K562 (cell line): ENCODE results near the gene NR5A2. TPM values are rescaled to one million over a fixed set of nuclear protein-coding genes. Genes with fewer than 3 reads are reported as not detected.

Experiments
- ATAC-seq: fragments of 200-7000 bp; cut with Tn5 transposase; 3 replicates; pipeline ENCODE4 v1.9.1; 2020; ENCODE audit warnings: moderate library complexity
- BruUV-seq: library from RNA; stranded (reverse); fragments of 400-500 nt; replicated peaks from 2 replicates; lab custom pipeline; 2021; lab: Mats Ljungman, UMichigan
- CTCF ChIA-PET: fragments of 300-600 bp; formaldehyde crosslinking; extraction: SDS; loops from one replicate; lab custom pipeline; 2021; ENCODE audit warnings: low intra/inter-chr PET ratio; lab: Yijun Ruan, JAX
- POLR2A ChIA-PET: fragments of 300-600, 350-650 bp; sonication (Branson Sonifier 250); formaldehyde crosslinking; extraction: SDS; loops from one replicate; lab custom pipeline; 2021; ENCODE audit warnings: antibody characterized with exemption, inconsistent platforms; lab: Yijun Ruan, JAX
- DNase-seq, 4 experiments: peaks; one replicate each; pipeline versions ENCODE4 v3.0.0 to v3.0.0-alpha.2; 2011 to 2018; ENCODE audit warnings: low spot score in 3 of 4, mixed read lengths in 3 of 4; ENCODE audit errors: extremely low read depth in 1 of 4
- FAIRE-seq: peaks from 2 replicates; lab custom pipeline; 2011; peaks lifted over from hg19 to GRCh38; lab: Jason Lieb, UNC
- H2AFZ ChIP-seq: 2 replicates; pipeline ENCODE4 v1.6.0; 2011; ENCODE audit warnings: low read depth, low read length, control low read depth, inconsistent platforms
- H3K27ac ChIP-seq: fragments of 200-600 bp; 3 replicates; pipeline ENCODE4 v1.8.0; 2011; ENCODE audit warnings: low read depth, mild to moderate bottlenecking, control low read depth, inconsistent platforms, low read length, moderate library complexity, mixed read lengths; ENCODE audit errors: extremely low read depth
- H3K27me3 ChIP-seq, 2 experiments: fragments of 300-600 bp in 1 of 2; 2 replicates in 1 of 2; 3 replicates in 1 of 2; pipeline versions ENCODE4 v1.6.0 to v1.8.0; 2011; ENCODE audit warnings: inconsistent platforms in 2 of 2, low read length in 2 of 2, mild to moderate bottlenecking in 1 of 2, mixed read lengths in 1 of 2, moderate library complexity in 1 of 2; ENCODE audit not compliant: control insufficient read depth in 2 of 2, insufficient read depth in 2 of 2
- H3K36me3 ChIP-seq: fragments of 300-600 bp; 3 replicates; pipeline ENCODE4 v1.8.0; 2011; ENCODE audit warnings: mild to moderate bottlenecking, low read length, inconsistent platforms; ENCODE audit not compliant: control insufficient read depth, insufficient read depth
- H3K4me1 ChIP-seq, 2 experiments: fragments of 200-600 bp in 1 of 2; replicated peaks in 1 of 2; 2 replicates in 1 of 2; 3 replicates in 1 of 2; pipeline versions ENCODE4 v1.5.1 to v1.8.0; 2011; ENCODE audit warnings: inconsistent platforms in 2 of 2, low read length in 2 of 2, mild to moderate bottlenecking in 1 of 2, mixed read lengths in 1 of 2, moderate library complexity in 1 of 2; ENCODE audit not compliant: control insufficient read depth in 2 of 2, insufficient read depth in 2 of 2
- H3K4me2 ChIP-seq: 2 replicates; pipeline ENCODE4 v1.6.1; 2011; ENCODE audit warnings: low read length, control low read depth, inconsistent platforms, mixed read lengths; ENCODE audit not compliant: insufficient read depth
- H3K4me3 ChIP-seq: fragments of 200-600 bp; sonication (generic), shearing (Covaris generic); 2 replicates; pipeline ENCODE4 v1.5.1; 2016; ENCODE audit warnings: control low read depth, inconsistent platforms
- H3K79me2 ChIP-seq: fragments of 200-600 bp; 3 replicates; pipeline ENCODE4 v1.8.0; 2011; ENCODE audit warnings: low read length, inconsistent platforms; ENCODE audit not compliant: control insufficient read depth, insufficient read depth
- H3K9ac ChIP-seq, 2 experiments: 2 replicates each; pipeline versions ENCODE4 v1.6.0 to v1.6.1; 2011; ENCODE audit warnings: low read depth in 2 of 2, low read length in 2 of 2, control low read depth in 1 of 2, inconsistent platforms in 1 of 2, mild to moderate bottlenecking in 1 of 2, mixed read lengths in 1 of 2; ENCODE audit not compliant: insufficient read depth in 1 of 2
- H3K9me1 ChIP-seq: one replicate; pipeline ENCODE4 v1.6.0; 2011; ENCODE audit warnings: inconsistent platforms, mild to moderate bottlenecking, low read length, moderate library complexity; ENCODE audit not compliant: control insufficient read depth, insufficient read depth
- H3K9me3 ChIP-seq: replicated peaks from 2 replicates; pipeline ENCODE4 v1.5.1; 2011; ENCODE audit warnings: low read depth, low read length, inconsistent platforms; ENCODE audit not compliant: control insufficient read depth, insufficient read depth
- H4K20me1 ChIP-seq: replicated peaks from 2 replicates; pipeline ENCODE4 v1.6.1; 2011; ENCODE audit warnings: low read length, inconsistent platforms, mixed read lengths; ENCODE audit not compliant: control insufficient read depth, insufficient read depth
- CCNT2 ChIP-seq: IDR thresholded peaks from 2 replicates; pipeline ENCODE4 v1.6.1; 2011; ENCODE audit warnings: borderline replicate concordance, low read depth, mild to moderate bottlenecking, moderate library complexity, mixed read lengths, low read length; ENCODE audit not compliant: insufficient read length; ENCODE audit errors: extremely low read depth
- DMBX1 ChIP-seq: fragments of 250-450 bp; sonication (Bioruptor Pico); IDR thresholded peaks from 2 replicates; pipeline ENCODE4 v1.8.0; 2022; ENCODE audit warnings: inconsistent platforms, mild to moderate bottlenecking, moderate library complexity, borderline replicate concordance
- FOS ChIP-seq: IDR thresholded peaks from 3 replicates; pipeline ENCODE4 v1.6.1; 2011; ENCODE audit not compliant: insufficient read length; ENCODE audit errors: extremely low read depth
- KLF1 ChIP-seq: fragments of 450-650 bp; IDR thresholded peaks from 2 replicates; pipeline ENCODE4 v1.6.1; 2016; ENCODE audit warnings: missing genetic modification characterization, missing compliant biosample characterization
- MED1 ChIP-seq: sonication (generic); formaldehyde crosslinking; IDR thresholded peaks from 2 replicates; pipeline ENCODE4 v1.8.1; 2023; ENCODE audit warnings: missing genetic modification reagents, borderline replicate concordance
- NCOA6 ChIP-seq: fragments of 450-650 bp; IDR thresholded peaks from 2 replicates; pipeline ENCODE4 v1.6.1; 2017; ENCODE audit warnings: mild to moderate bottlenecking
- NFYB ChIP-seq: IDR thresholded peaks from 2 replicates; pipeline ENCODE4 v1.6.1; 2011; ENCODE audit warnings: mild to moderate bottlenecking, moderate library complexity; ENCODE audit not compliant: insufficient read length; ENCODE audit errors: extremely low read depth
- PYGO2 ChIP-seq: fragments of 450-650 bp; IDR thresholded peaks from 2 replicates; pipeline ENCODE4 v1.6.1; 2016; ENCODE audit warnings: mild to moderate bottlenecking, missing genetic modification characterization, moderate library complexity, missing compliant biosample characterization
- SREBF2 ChIP-seq: sonication (generic); formaldehyde crosslinking; IDR thresholded peaks from 2 replicates; pipeline ENCODE4 v1.4.0; 2020; ENCODE audit warnings: mild to moderate bottlenecking, missing genetic modification reagents
- WGBS: fragments of 100-300 bp; shearing (Covaris generic); methylation state at CpG from one replicate; pipeline ENCODE4 v1.1.6; 2016; ENCODE audit warnings: low coverage, mixed read lengths; ENCODE audit not compliant: insufficient coverage; ENCODE audit errors: missing lambda C conversion rate; 5-methylcytosine and 5-hydroxymethylcytosine counted together
- in situ Hi-C: fragments of 300-500 bp; cut with MboI; formaldehyde crosslinking; loops from 4 replicates; pipeline ENCODE4 v1.15.0; 2018; ENCODE audit warnings: inconsistent platforms, mixed read lengths
- intact Hi-C: fragments of 100-400 bp; cut with micrococcal nuclease; formaldehyde crosslinking; loops from 2 replicates; pipeline ENCODE4 v1.14.2; 2022
- polyA plus RNA-seq, 8 experiments: library from polyadenylated mRNA; depleted of rRNA in 4 of 8; stranded (reverse) in 5 of 8; unstranded in 3 of 8; fragments of >200 nt; fragmentation: Nextera tagmentation in 2 of 8; fragmentation: Illumina TruSeq in 1 of 8; extraction: Ambion mirVana in 2 of 8; extraction: Trizol in 1 of 8; gene quantifications; 2 replicates each; pipeline versions ENCODE4 v1.2.1 to v1.2.3, GENCODE V29; 2011 to 2014; ENCODE audit warnings: inconsistent platforms in 1 of 8, missing spikeins in 1 of 8
- total RNA-seq, 7 experiments: library from RNA; depleted of rRNA in 6 of 7; stranded (reverse); fragments of >200 nt in 6 of 7; fragmentation: Illumina TruSeq in 2 of 7; extraction: Trizol in 2 of 7; gene quantifications; 2 replicates each; pipeline versions ENCODE4 v1.2.1 to v1.2.3, GENCODE V29; 2011 to 2021; ENCODE audit warnings: low replicate concordance in 1 of 7
- TF ChIP-seq, protein P1 (sequence below): sonication (generic); formaldehyde crosslinking; IDR thresholded peaks from 2 replicates; pipeline ENCODE4 v1.8.0; 2023; ENCODE audit warnings: mild to moderate bottlenecking, missing genetic modification reagents
- TF ChIP-seq, protein P2 (sequence below): fragments of 450-650 bp; IDR thresholded peaks from 2 replicates; pipeline ENCODE4 v1.6.1; 2016; ENCODE audit warnings: low read depth
- TF ChIP-seq, protein P3 (sequence below): fragments of 450-650 bp; IDR thresholded peaks from 2 replicates; pipeline ENCODE4 v1.6.1; 2017; ENCODE audit warnings: mild to moderate bottlenecking, moderate library complexity

The NR5A2 gene
- total and polyA plus RNA-seq, 9 of the 15 experiments (the other 6 are each of a cell fraction or from before 2014, with no cell fraction given), result 0.13 to 0.40 (median 0.29) TPM

DNA sequence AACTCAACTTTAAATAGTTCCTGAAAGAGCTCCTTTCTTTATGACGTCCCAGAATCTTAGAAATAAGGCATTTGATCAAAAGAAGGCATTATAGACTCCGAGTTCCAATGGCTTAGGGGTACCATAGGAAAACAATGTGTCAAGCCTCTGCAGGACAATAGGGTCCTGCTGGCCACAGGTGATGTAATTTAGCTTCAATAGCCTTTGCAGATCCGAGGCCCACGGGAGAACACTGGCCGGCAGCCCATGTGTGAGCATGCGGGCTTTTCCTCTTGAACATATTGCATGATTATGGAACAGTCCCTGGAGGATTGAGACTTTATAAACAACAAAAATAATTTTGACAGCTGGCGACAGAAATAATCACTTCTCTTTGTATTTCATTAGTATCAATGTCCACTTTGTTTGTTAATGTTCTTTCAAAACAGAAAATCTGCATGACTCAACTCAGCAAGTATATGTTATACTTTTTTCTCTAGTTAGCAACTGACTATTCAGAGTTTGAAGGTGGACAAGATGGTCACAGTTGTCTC lies 49.0 kb upstream of the NR5A2 start:
- Histone ChIP-seq H3K79me2 (no peaks in the 10 kb centered on the region), H3K9me3 (no peaks in the 10 kb centered on the region), H3K4me1 (no peaks in the 10 kb centered on the region), H3K9me1 (no peaks in the 10 kb centered on the region), H3K36me3 (no peaks in the 10 kb centered on the region), H3K4me3 (no peak overlapping the region), H3K27me3 (no peaks in the 10 kb centered on the region; a peak in 2 of 5 replicates), H3K27ac (no peak overlapping the region), H3K9ac (no peak overlapping the region), H2AFZ (no peak overlapping the region), H3K4me2 (no peak overlapping the region), H4K20me1 (no peaks in the 10 kb centered on the region; the same call in 1 of the 2 replicates)
- intact Hi-C loops, result no loop called here
- POLR2A ChIA-PET, result interaction anchor here (0.7 to 0.8 kb wide), 2 partner anchors 19 to 203 kb away, joined by 3 read pairs; no protein-coding TSS in a partner anchor
- under 1% methylated on average over 7 of the region's 7 CpGs for WGBS
- in situ Hi-C loops, result no loop called here
- CTCF ChIA-PET, result no interaction called here
- no peak for FAIRE-seq
- peak; percentile 36; the same call in 1 of the 3 replicates for ATAC-seq
- no peak for DNase-seq
- BruUV-seq, result no TSS peak
- TF ChIP-seq NCOA6, result no peak
- TF ChIP-seq PYGO2, result no peak
- TF ChIP-seq, protein P1, sequence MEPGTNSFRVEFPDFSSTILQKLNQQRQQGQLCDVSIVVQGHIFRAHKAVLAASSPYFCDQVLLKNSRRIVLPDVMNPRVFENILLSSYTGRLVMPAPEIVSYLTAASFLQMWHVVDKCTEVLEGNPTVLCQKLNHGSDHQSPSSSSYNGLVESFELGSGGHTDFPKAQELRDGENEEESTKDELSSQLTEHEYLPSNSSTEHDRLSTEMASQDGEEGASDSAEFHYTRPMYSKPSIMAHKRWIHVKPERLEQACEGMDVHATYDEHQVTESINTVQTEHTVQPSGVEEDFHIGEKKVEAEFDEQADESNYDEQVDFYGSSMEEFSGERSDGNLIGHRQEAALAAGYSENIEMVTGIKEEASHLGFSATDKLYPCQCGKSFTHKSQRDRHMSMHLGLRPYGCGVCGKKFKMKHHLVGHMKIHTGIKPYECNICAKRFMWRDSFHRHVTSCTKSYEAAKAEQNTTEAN (CRISPR knock-in tag), result no peak
- no peak for TF ChIP-seq CCNT2
- TF ChIP-seq, protein P2, sequence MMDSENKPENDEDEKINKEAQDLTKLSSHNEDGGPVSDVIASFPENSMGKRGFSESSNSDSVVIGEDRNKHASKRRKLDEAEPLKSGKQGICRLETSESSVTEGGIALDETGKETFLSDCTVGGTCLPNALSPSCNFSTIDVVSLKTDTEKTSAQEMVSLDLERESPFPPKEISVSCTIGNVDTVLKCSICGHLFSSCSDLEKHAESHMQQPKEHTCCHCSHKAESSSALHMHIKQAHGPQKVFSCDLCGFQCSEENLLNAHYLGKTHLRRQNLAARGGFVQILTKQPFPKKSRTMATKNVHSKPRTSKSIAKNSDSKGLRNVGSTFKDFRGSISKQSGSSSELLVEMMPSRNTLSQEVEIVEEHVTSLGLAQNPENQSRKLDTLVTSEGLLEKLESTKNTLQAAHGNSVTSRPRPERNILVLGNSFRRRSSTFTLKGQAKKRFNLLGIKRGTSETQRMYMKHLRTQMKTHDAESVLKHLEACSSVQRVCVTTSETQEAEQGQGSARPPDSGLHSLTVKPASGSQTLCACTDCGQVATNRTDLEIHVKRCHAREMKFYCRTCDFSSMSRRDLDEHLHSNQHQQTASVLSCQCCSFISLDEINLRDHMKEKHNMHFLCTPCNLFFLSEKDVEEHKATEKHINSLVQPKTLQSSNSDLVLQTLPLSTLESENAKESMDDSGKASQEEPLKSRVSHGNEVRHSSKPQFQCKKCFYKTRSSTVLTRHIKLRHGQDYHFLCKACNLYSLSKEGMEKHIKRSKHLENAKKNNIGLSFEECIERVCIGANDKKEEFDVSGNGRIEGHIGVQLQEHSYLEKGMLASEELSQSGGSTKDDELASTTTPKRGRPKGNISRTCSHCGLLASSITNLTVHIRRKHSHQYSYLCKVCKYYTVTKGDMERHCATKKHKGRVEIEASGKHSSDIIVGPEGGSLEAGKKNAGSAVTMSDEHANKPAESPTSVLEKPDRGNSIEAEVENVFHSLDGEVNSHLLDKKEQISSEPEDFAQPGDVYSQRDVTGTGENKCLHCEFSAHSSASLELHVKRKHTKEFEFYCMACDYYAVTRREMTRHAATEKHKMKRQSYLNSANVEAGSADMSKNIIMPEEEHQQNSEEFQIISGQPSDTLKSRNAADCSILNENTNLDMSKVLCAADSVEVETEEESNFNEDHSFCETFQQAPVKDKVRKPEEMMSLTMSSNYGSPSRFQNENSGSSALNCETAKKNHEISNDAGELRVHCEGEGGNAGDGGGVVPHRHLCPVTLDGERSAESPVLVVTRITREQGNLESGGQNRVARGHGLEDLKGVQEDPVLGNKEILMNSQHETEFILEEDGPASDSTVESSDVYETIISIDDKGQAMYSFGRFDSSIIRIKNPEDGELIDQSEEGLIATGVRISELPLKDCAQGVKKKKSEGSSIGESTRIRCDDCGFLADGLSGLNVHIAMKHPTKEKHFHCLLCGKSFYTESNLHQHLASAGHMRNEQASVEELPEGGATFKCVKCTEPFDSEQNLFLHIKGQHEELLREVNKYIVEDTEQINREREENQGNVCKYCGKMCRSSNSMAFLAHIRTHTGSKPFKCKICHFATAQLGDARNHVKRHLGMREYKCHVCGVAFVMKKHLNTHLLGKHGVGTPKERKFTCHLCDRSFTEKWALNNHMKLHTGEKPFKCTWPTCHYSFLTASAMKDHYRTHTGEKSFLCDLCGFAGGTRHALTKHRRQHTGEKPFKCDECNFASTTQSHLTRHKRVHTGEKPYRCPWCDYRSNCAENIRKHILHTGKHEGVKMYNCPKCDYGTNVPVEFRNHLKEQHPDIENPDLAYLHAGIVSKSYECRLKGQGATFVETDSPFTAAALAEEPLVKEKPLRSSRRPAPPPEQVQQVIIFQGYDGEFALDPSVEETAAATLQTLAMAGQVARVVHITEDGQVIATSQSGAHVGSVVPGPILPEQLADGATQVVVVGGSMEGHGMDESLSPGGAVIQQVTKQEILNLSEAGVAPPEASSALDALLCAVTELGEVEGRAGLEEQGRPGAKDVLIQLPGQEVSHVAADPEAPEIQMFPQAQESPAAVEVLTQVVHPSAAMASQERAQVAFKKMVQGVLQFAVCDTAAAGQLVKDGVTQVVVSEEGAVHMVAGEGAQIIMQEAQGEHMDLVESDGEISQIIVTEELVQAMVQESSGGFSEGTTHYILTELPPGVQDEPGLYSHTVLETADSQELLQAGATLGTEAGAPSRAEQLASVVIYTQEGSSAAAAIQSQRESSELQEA, result no peak
- TF ChIP-seq FOS, result no peak
- TF ChIP-seq NFYB, result no peak
- TF ChIP-seq DMBX1, result no peak
- no peak for TF ChIP-seq MED1
- no peak for TF ChIP-seq SREBF2 (CRISPR knock-in tag)
- TF ChIP-seq, protein P3, sequence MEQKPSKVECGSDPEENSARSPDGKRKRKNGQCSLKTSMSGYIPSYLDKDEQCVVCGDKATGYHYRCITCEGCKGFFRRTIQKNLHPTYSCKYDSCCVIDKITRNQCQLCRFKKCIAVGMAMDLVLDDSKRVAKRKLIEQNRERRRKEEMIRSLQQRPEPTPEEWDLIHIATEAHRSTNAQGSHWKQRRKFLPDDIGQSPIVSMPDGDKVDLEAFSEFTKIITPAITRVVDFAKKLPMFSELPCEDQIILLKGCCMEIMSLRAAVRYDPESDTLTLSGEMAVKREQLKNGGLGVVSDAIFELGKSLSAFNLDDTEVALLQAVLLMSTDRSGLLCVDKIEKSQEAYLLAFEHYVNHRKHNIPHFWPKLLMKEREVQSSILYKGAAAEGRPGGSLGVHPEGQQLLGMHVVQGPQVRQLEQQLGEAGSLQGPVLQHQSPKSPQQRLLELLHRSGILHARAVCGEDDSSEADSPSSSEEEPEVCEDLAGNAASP, result no peak
- no peak for TF ChIP-seq KLF1
